GM13976 (cell line): ENCODE measurements around the gene RPS6KC1.
"Not testable (repeated sequence)": the region's sequence is repeated elsewhere in the genome, so short reads cannot be mapped to it uniquely, and the experiment has no call there.

Experiments
- DNase-seq: peaks from one replicate; pipeline ENCODE4 v3.0.0; 2012; ENCODE audit warnings: low spot score
- CTCF ChIP-seq: IDR thresholded peaks from 2 replicates; pipeline ENCODE4 v1.5.1; 2012; ENCODE audit warnings: borderline replicate concordance, mild to moderate bottlenecking; ENCODE audit not compliant: insufficient read depth; ENCODE audit errors: extremely low read depth, missing control alignments, control extremely low read depth
- in situ Hi-C: fragments of 300-500 bp; cut with MboI; formaldehyde crosslinking; loops from one replicate; pipeline ENCODE4 v1.12.0; 2022; ENCODE audit warnings: low sequenced_read_pairs, mixed read lengths, inconsistent platforms; ENCODE audit not compliant: unreplicated experiment

The RPS6KC1 gene

GRCh38 chr1:213019450-213019849, 31.6 kb upstream of the RPS6KC1 start:
- no peak for DNase-seq
- in situ Hi-C loops: no loop called here
- no peak for TF ChIP-seq CTCF

GRCh38 chr1:213020016-213020415, 31.0 kb upstream of the RPS6KC1 start:
- in situ Hi-C loops: no loop called here
- no peak for DNase-seq
- TF ChIP-seq CTCF: no peak

- DNase-seq, in situ Hi-C loops: not testable (repeated sequence)
Observed at GRCh38 chr1:213027024-213027423, 24.0 kb upstream of the RPS6KC1 start.

GRCh38 chr1:213032651-213033050, 18.4 kb upstream of the RPS6KC1 start:
- no peak for TF ChIP-seq CTCF
- in situ Hi-C loops: no loop called here

GRCh38 chr1:213034713-213035112, 16.3 kb upstream of the RPS6KC1 start:
- no peak for TF ChIP-seq CTCF
- in situ Hi-C loops: no loop called here
- no peak for DNase-seq

More at GRCh38 chr1:213032651-213033050, 18.4 kb upstream of the RPS6KC1 start:
- DNase-seq: no peak

GRCh38 chr1:213035573-213035972, 15.5 kb upstream of the RPS6KC1 start:
- in situ Hi-C loops: no loop called here
- no peak for DNase-seq
- TF ChIP-seq CTCF: no peak

GRCh38 chr1:213041443-213041842, 9.6 kb upstream of the RPS6KC1 start:
- no peak for TF ChIP-seq CTCF
- in situ Hi-C loops: no loop called here
- DNase-seq: no peak

- DNase-seq, in situ Hi-C loops: not testable (repeated sequence)
Observed at GRCh38 chr1:213045321-213046226, 5.5 kb upstream of the RPS6KC1 start.
